HepG2 (cell line): Measurements from ENCODE around the gene CNTRL. TPM values are rescaled to one million over a fixed set of nuclear protein-coding genes. Genes with fewer than 3 reads are reported as not detected.

Experiments used
- ATAC-seq: fragments of 200-7000 bp; cut with Tn5 transposase; 3 replicates; pipeline ENCODE4 v1.9.1; 2020; ENCODE audit warnings: mild to moderate bottlenecking, moderate library complexity
- BruUV-seq: library from RNA; stranded (reverse); fragments of 400-500 nt; replicated peaks from 2 replicates; lab custom pipeline; 2021; lab: Mats Ljungman, UMichigan
- CTCF ChIA-PET: fragments of 300-600 bp; formaldehyde crosslinking; extraction: SDS; loops from one replicate; lab custom pipeline; 2021; ENCODE audit warnings: low total read pairs, inconsistent platforms, low intra/inter-chr PET ratio; lab: Yijun Ruan, JAX
- POLR2A ChIA-PET: fragments of 350-600 bp; sonication (Branson Sonifier 250); formaldehyde crosslinking; loops from one replicate; lab custom pipeline; 2020; ENCODE audit warnings: antibody characterized with exemption, inconsistent platforms; lab: Yijun Ruan, JAX
- DNase-seq: peaks from one replicate; pipeline ENCODE4 v3.0.0-alpha.2; 2015; ENCODE audit warnings: low spot score
- FAIRE-seq: peaks from 3 replicates; lab custom pipeline; 2011; peaks lifted over from hg19 to GRCh38; lab: Jason Lieb, UNC
- H2AFZ ChIP-seq: one replicate; pipeline ENCODE4 v1.6.1; 2011; ENCODE audit warnings: low read length, inconsistent platforms
- H3K27ac ChIP-seq: fragments of 300-600 bp; 3 replicates; pipeline ENCODE4 v1.8.0; 2011; ENCODE audit warnings: mixed run types, mild to moderate bottlenecking, mixed read lengths, low read length, inconsistent platforms; ENCODE audit not compliant: insufficient read depth; ENCODE audit errors: extremely low read length
- H3K27me3 ChIP-seq, 2 experiments: fragments of 200-600 bp in 1 of 2; 2 replicates in 1 of 2; 3 replicates in 1 of 2; pipeline versions ENCODE4 v1.6.0 to v1.8.0; 2011; ENCODE audit warnings: low read length in 2 of 2, mild to moderate bottlenecking in 2 of 2, moderate library complexity in 2 of 2, inconsistent platforms in 1 of 2; ENCODE audit not compliant: insufficient read depth in 2 of 2, control insufficient read depth in 1 of 2
- H3K36me3 ChIP-seq, 2 experiments: fragments of 200-600 bp in 1 of 2; replicated peaks in 1 of 2; 2 replicates in 1 of 2; 3 replicates in 1 of 2; pipeline versions ENCODE4 v1.5.1 to v1.8.0; 2011; ENCODE audit warnings: low read length in 2 of 2, inconsistent platforms in 1 of 2; ENCODE audit not compliant: insufficient read depth in 2 of 2, control insufficient read depth in 1 of 2
- H3K4me1 ChIP-seq: 2 replicates; pipeline ENCODE4 v1.5.1; 2012; ENCODE audit warnings: low read length, inconsistent platforms; ENCODE audit not compliant: insufficient read depth
- H3K4me2 ChIP-seq: 2 replicates; pipeline ENCODE4 v1.6.0; 2011; ENCODE audit warnings: low read depth, low read length, inconsistent platforms
- H3K4me3 ChIP-seq, 3 experiments: fragments of 200-600 bp in 1 of 3; sonication (generic), shearing (Covaris generic) in 1 of 3; replicated peaks in 1 of 3; 2 replicates each; pipeline ENCODE4 v1.5.1; 2011 to 2016; ENCODE audit warnings: low read length in 3 of 3, inconsistent platforms in 2 of 3, low read depth in 2 of 3, mild to moderate bottlenecking in 2 of 3, control low read depth in 1 of 3, mixed read lengths in 1 of 3; ENCODE audit not compliant: insufficient read depth in 1 of 3
- H3K79me2 ChIP-seq: one replicate; pipeline ENCODE4 v1.6.1; 2011; ENCODE audit warnings: low read length, inconsistent platforms; ENCODE audit not compliant: insufficient read depth
- H3K9ac ChIP-seq: 2 replicates; pipeline ENCODE4 v1.6.0; 2011; ENCODE audit warnings: mild to moderate bottlenecking, low read depth, low read length, inconsistent platforms; ENCODE audit not compliant: insufficient read depth
- H3K9me3 ChIP-seq: 2 replicates; pipeline ENCODE4 v1.5.1; 2012; ENCODE audit warnings: mild to moderate bottlenecking, low read length
- H4K20me1 ChIP-seq: 2 replicates; pipeline ENCODE4 v1.6.0; 2011; ENCODE audit warnings: inconsistent platforms, mild to moderate bottlenecking, low read length, moderate library complexity; ENCODE audit not compliant: insufficient read depth
- DNMT3B ChIP-seq: conservative IDR thresholded peaks from 2 replicates; pipeline ENCODE4 v1.6.1; 2016; ENCODE audit warnings: missing biosample characterization, control low read depth
- GABPB1 ChIP-seq: IDR thresholded peaks from 2 replicates; pipeline ENCODE4 v1.6.1; 2016; ENCODE audit warnings: mild to moderate bottlenecking, missing genetic modification reagents, moderate library complexity, missing compliant biosample characterization
- HNRNPL ChIP-seq: fragments of 200-400 bp; formaldehyde crosslinking; IDR thresholded peaks from 2 replicates; pipeline ENCODE4 v1.6.1; 2017; ENCODE audit warnings: mild to moderate bottlenecking, low read depth, low read length
- ISL2 ChIP-seq: sonication (generic); formaldehyde crosslinking; IDR thresholded peaks from 2 replicates; pipeline ENCODE4 v1.5.0; 2020; ENCODE audit warnings: missing genetic modification reagents
- NR2F2 ChIP-seq: IDR thresholded peaks from 2 replicates; pipeline ENCODE4 v1.6.1; 2012; ENCODE audit warnings: low read depth, inconsistent platforms, borderline replicate concordance
- RFX1 ChIP-seq: fragments of 450-650 bp; IDR thresholded peaks from 2 replicates; pipeline ENCODE4 v1.6.1; 2017
- RFX3 ChIP-seq: IDR thresholded peaks from 2 replicates; pipeline ENCODE4 v1.6.1; 2016; ENCODE audit warnings: missing biosample characterization, missing genetic modification reagents
- SIN3A ChIP-seq: IDR thresholded peaks from 2 replicates; pipeline ENCODE4 v1.6.1; 2011; ENCODE audit warnings: low read depth, mild to moderate bottlenecking, control low read depth, low read length, borderline replicate concordance
- ZNF20 ChIP-seq: sonication (generic); formaldehyde crosslinking; IDR thresholded peaks from 2 replicates; pipeline ENCODE4 v1.4.0; 2020; ENCODE audit warnings: mild to moderate bottlenecking, moderate library complexity, missing genetic modification reagents
- WGBS: methylation state at CpG from one replicate; pipeline ENCODE4 v1.1.6; 2017; ENCODE audit warnings: low lambda C conversion rate; 5-methylcytosine and 5-hydroxymethylcytosine counted together
- in situ Hi-C: cut with HindIII; loops from 2 replicates; pipeline ENCODE4 v1.10.0; 2017; ENCODE audit warnings: low pct_unique_long_range_greater_than_20kb; ENCODE audit not compliant: extremely low pct_ligation_motif_present
- intact Hi-C: fragments of 100-400 bp; cut with micrococcal nuclease; formaldehyde crosslinking; loops from one replicate; pipeline ENCODE4 v1.10.0; 2022; ENCODE audit not compliant: unreplicated experiment
- polyA plus RNA-seq, 8 experiments: library from polyadenylated mRNA; depleted of rRNA in 3 of 8; stranded (reverse) in 7 of 8; unstranded in 1 of 8; fragments of >200 nt; fragmentation: Illumina TruSeq in 4 of 8; extraction: Trizol in 4 of 8; gene quantifications; 2 replicates each; pipeline versions ENCODE4 v1.2.1 to v1.2.3, GENCODE V29; 2011 to 2016; ENCODE audit warnings: low read depth in 4 of 8, missing spikeins in 1 of 8, mixed read lengths in 1 of 8; ENCODE audit not compliant: insufficient read depth in 1 of 8
- total RNA-seq, 5 experiments: library from RNA; depleted of rRNA; stranded (reverse); fragments of >200 nt; fragmentation: Illumina TruSeq; extraction: Trizol; gene quantifications; 2 replicates each; pipeline ENCODE4 v1.2.3, GENCODE V29; 2016; ENCODE audit warnings: low read depth in 1 of 5

The CNTRL gene
- total and polyA plus RNA-seq, 2 of the 13 experiments (the other 11 are each of a cell fraction or from before 2014, with no cell fraction given) = 7.5 to 11.8 TPM

DNA sequence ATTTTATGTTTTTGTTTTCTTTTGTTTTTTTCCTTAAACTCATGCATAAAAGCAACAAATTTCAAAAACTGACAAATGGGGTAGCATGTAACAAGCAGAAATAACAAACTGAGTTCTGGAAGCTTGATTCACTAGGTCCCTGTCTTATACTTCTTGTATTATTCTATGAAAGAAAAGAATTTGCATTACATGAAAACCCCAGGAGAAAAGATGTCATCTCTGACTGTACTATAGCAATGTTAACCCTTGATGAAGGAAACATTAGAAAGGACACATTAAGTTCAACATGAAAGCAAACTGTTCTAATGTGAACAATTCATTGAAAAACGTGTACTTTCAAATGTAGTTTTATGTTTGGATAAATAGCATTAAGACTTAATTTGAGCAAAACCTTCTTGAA lies 117.8 kb downstream of the CNTRL start:
- H3K27ac ChIP-seq = peak overlapping the region; percentile 62
- no peak for FAIRE-seq
- H4K20me1 ChIP-seq = peaks cover 44% of the 10 kb centered on the region
- H3K9me3 ChIP-seq = no peaks in the 10 kb centered on the region
- BruUV-seq = no TSS peak
- H3K9ac ChIP-seq = no peak overlapping the region
- no peak overlapping the region for H3K4me3 ChIP-seq
- H3K4me2 ChIP-seq = no peak overlapping the region
- intact Hi-C loops (no loop called here), in situ Hi-C loops (no loop called here)
- H3K4me1 ChIP-seq = peaks cover 72% of the 10 kb centered on the region
- 89% methylated on average over 1 of the region's 1 CpG for WGBS
- ChIA-PET CTCF (no interaction called here), POLR2A (no interaction called here)
- no peak for DNase-seq
- no peak for ATAC-seq
- peaks cover 1 to 4% of the 10 kb centered on the region in 2 experiments; a peak in 1 of 5 replicates for H3K36me3 ChIP-seq
- TF ChIP-seq SIN3A (no peak), NR2F2 (no peak), HNRNPL (no peak), GABPB1 (CRISPR knock-in tag) (no peak), DNMT3B (CRISPR knock-in tag) (no peak), ISL2 (CRISPR knock-in tag) (no peak)
- H2AFZ ChIP-seq = no peak overlapping the region
- H3K27me3 ChIP-seq = no peaks in the 10 kb centered on the region
- peaks cover 98% of the 10 kb centered on the region for H3K79me2 ChIP-seq

- DNase-seq (no peak), ATAC-seq (no peak), FAIRE-seq (no peak)
- intact Hi-C loops = no loop called here
- Histone ChIP-seq H3K4me3 (no peak overlapping the region), H3K27ac (peak overlapping the region; percentile 62), H3K27me3 (no peaks in the 10 kb centered on the region), H3K79me2 (peaks cover 98% of the 10 kb centered on the region), H3K9me3 (no peaks in the 10 kb centered on the region), H3K4me1 (peaks cover 72% of the 10 kb centered on the region), H4K20me1 (peaks cover 50% of the 10 kb centered on the region), H2AFZ (no peak overlapping the region), H3K36me3 (0 out of 5 replicates have a peak, but pooled peaks cover 1 to 4% of the 10 kb centered on the region in 2 experiments), H3K4me2 (0 out of 2 replicates have a peak overlapping the region, but pooled peaks have one; percentile 8), H3K9ac (0 out of 2 replicates have a peak overlapping the region, but pooled peaks have one; percentile 11)
- ChIA-PET CTCF (no interaction called here), POLR2A (no interaction called here)
- WGBS = 0% methylated on average over 1 of the region's 1 CpG
- 0 out of 2 replicates have a peak, but pooled peaks have one; percentile 40 for TF ChIP-seq RFX3
- TF ChIP-seq RFX1 = peak; percentile 20; the same call in 1 of the 2 replicates
- TF ChIP-seq ZNF20 = no peak
- in situ Hi-C loops = no loop called here
- BruUV-seq = no TSS peak
Measured at GRCh38 chr9:121192959-121193640, 118.3 kb downstream of the CNTRL start.
